Retinal pigment epithelial cell (primary cell): Measurements from ENCODE around the gene CSNK2B.

Experiments used
- DNase-seq: peaks from one replicate; pipeline ENCODE4 v3.0.0-alpha.2; 2010; ENCODE audit warnings: low read depth
- H3K4me3 ChIP-seq: 2 replicates; pipeline ENCODE4 v1.5.1; 2011; ENCODE audit warnings: mild to moderate bottlenecking, low read length, control low read depth, moderate library complexity
- TF ChIP-seq, protein P1 (sequence below): conservative IDR thresholded peaks from 2 replicates; pipeline ENCODE4 v1.5.1; 2011; ENCODE audit warnings: low read depth, low read length, control low read depth, inconsistent platforms

Gene CSNK2B

DNA sequence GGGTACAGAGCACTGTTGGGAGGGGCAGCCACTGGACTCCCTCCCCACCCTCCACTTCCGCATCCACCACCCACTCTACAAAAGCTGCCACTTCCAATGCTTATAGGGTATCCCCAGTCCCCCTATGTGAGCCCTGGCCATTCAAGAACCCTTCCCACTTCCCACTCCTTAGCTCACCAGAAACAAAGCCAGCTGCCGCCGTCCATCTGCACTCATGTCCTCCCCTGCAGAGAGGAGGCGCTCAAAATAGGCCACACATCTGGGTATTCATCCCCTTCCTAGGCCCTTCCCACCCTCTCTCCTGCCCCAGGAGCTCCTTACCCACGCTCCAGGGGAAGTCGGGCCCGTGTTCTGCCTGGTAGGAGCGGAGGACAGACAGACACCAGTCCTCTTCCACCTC lies 21.4 kb downstream of the CSNK2B start:
- H3K4me3 ChIP-seq, result no peak overlapping the region
- DNase-seq, result no peak
- TF ChIP-seq, protein P1, sequence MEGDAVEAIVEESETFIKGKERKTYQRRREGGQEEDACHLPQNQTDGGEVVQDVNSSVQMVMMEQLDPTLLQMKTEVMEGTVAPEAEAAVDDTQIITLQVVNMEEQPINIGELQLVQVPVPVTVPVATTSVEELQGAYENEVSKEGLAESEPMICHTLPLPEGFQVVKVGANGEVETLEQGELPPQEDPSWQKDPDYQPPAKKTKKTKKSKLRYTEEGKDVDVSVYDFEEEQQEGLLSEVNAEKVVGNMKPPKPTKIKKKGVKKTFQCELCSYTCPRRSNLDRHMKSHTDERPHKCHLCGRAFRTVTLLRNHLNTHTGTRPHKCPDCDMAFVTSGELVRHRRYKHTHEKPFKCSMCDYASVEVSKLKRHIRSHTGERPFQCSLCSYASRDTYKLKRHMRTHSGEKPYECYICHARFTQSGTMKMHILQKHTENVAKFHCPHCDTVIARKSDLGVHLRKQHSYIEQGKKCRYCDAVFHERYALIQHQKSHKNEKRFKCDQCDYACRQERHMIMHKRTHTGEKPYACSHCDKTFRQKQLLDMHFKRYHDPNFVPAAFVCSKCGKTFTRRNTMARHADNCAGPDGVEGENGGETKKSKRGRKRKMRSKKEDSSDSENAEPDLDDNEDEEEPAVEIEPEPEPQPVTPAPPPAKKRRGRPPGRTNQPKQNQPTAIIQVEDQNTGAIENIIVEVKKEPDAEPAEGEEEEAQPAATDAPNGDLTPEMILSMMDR, result no peak

DNA sequence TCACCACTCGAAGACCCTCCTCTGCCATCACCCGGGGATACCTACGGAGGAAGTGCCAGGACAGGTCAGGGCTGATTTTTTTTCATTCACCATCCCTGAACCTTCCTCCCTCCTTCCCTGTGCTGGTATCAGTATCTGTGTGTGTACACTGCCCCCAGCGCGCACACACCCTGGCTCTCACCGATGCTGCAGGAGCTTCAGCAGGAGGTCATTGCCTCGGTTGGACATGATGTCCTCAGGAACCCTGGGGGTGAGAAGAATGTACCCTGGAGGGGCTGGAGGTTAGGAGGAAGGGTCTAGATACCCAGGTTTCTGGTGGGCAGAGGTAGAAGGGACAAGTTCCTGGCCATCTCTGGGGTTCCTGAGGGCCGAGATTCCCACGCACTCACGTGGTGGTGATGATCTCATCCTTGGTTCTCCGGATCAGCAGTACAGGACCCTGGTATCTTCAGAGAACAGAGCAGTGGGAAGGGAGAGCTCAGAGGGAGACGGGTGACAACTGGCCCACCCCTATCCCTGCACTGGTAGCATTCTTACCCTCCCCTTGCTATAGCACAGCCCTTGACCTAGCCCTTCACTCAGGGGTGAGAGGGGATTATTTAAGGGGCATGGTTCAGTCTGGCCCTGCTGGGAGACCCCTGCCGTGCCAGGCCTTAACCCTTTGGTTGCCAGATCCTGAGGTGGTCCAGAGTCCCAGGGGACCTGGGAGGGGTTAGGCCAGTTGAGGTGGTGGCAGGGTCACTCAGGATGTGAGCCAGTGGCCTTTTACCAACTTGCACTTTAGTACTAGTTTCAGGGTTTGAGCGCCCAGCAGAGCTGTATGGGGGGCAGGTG lies 22.2 kb downstream of the CSNK2B start:
- H3K4me3 ChIP-seq, result no peak overlapping the region

DNA sequence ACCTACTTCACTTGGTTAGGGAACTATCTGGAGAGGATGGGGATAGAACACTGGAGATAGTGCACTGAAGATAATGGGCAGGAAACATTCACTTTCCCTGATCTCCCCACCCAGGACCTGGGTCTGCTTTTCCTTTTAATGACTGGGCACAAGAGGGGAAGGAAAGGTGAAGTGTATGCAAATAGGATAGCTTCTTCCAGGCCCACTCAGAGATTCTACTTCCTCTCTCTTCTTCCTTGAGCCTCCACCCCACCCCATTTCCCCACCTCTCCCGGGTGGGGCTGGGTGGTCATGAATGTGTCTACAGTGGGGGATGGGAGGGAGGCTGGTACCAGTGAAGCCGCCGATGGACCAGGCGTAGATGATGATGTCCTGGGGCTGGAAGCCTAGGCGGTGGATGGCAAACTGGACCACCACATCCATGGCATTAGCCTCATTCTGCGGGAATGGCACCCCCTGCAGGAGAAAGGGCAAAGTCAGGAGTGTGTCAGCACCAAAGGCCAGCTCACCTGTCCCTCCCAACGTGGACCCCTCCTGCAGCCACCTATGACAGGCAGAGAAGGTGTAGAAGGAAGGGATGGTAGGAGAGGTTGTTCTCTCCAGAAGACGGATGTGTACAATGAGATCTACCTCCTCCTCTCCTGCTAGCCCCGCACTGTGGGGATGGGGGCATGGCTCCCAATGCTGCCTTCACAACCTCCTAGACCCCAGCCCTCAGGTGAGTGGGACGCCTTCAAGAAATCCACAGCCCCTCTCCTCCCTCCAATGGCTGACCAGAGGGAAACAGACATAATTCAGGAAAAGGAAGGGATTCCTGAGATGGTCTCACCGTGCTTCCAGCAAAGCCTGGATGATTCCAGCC lies 23.6 kb downstream of the CSNK2B start:
- no peak overlapping the region for H3K4me3 ChIP-seq
- DNase-seq, result no peak
- TF ChIP-seq, protein P1, result peak; percentile 55

More for the DNA sequence above, 22.2 kb downstream of the CSNK2B start:
- TF ChIP-seq, protein P1, result no peak
- DNase-seq, result no peak

DNA sequence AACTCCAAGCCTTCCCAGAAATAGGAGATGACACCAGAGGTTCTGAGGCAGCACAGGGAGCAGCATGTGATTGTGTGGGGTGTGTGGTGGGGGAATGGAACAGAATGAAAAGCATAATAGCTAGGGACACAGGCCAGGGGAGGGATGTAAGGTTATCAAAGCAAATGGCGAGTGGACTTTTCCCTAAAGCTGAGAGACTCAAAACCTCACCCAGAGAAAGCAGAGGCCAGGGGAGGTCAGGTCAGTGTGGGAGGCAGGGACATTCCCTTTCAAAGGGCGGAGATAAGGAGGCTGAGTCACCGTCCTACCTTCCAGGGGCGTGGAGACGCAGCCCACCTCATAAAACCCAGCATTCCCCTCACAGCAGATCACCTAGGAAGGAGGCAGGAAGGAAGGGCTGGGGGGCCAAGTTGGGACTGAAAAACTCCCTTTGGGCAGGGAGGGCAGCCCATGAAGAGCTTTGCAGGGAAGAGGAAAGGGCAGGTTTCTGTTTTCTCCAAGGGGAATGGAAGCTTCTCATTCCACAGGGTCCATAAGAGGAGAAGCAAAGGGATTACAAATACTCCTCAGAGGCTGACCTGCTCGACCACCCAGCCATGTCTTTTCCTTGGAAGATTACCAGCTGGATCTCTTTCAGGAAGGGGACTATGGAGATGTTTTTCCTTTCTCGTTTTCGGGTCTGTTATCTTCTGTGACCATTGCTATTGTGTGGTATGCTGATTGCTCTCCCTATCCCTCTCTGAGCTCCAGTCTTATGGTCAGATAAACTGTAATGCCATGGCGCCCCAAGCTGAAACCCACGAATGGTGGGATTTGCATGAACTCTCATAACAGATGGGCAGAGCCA lies 24.6 kb downstream of the CSNK2B start:
- peak; percentile 34 for DNase-seq
- TF ChIP-seq, protein P1, result no peak
- H3K4me3 ChIP-seq, result no peak overlapping the region

DNA sequence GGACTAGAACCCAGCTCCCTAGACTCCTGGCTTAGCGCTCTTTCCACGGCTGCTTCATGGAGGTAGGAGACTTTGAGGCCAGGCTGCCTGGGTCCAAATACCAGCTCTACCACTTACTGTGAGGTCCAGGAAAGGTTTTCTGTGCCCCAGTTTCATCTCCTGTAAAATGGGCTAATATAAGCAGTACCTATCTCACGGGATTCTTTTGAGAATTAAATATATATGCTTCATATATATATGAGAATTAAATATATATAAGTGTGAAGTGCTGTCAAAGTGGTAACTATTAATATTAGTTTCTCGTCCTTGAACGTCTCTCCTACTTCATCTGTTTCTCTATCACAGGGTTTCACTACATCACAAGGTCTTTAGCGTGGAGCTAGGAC lies 25.2 kb downstream of the CSNK2B start:
- H3K4me3 ChIP-seq, result no peak overlapping the region
- TF ChIP-seq, protein P1, result no peak
- no peak for DNase-seq

DNA sequence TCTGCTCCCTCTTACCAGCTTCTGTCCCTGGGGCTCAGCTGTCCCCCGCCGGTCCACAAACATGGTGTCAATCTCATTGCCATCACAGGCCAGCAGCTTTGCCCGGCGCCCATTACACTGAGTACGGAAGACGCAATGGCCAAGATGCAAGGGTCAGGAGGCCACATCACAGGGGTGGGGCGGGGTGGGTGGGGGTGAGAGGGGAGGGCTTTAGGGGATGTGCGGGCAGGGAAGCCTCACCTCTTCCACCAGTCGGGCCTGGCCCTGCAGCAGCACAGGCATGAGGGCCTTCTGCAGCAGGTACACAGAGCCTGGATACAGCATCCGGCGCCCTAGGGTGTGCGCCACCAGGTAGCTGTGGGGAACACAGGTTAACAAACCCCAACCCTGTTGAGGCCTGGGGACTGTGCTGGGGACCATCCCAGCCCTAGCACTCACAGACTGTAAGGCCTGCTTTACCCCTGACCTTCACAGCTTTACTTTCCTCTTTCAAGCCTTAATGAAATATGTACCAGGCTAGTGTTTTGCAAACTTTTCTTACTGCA lies 25.8 kb downstream of the CSNK2B start:
- DNase-seq, result no peak
- TF ChIP-seq, protein P1, result no peak
- H3K4me3 ChIP-seq, result no peak overlapping the region
